Activated CD4-positive, CD25-positive, alpha-beta regulatory T cell (primary cell): Measurements from ENCODE around the gene GNA15.

Source experiments
- DNase-seq, 4 experiments: peaks; one replicate each; lab custom pipeline; 2025; lab: John Stamatoyannopoulos, UW

The GNA15 gene

GRCh38 chr19:3208317-3209207 is 72.7 kb downstream of the GNA15 start:
- DNase-seq, result no peak

- peak; percentile 38 to 66 (median 52) for DNase-seq
These were observed 74.6 kb downstream of the GNA15 start for GRCh38 chr19:3210347-3211017.

- DNase-seq, result no peak
These were observed 75.4 kb downstream of the GNA15 start for GRCh38 chr19:3211191-3211590.

- DNase-seq, result no peak
These were observed 77.3 kb downstream of the GNA15 start for GRCh38 chr19:3213159-3213558.
